Measurements from ENCODE around the gene EEF1AKMT4. TPM values are rescaled to one million over a fixed set of nuclear protein-coding genes. Genes with fewer than 3 reads are reported as not detected.

The EEF1AKMT4 gene
- total RNA-seq, 1 donor from 2014 or later = 2.7 TPM

- DNase-seq = no peak
- ATAC-seq = no peak
- TF ChIP-seq, protein P1, sequence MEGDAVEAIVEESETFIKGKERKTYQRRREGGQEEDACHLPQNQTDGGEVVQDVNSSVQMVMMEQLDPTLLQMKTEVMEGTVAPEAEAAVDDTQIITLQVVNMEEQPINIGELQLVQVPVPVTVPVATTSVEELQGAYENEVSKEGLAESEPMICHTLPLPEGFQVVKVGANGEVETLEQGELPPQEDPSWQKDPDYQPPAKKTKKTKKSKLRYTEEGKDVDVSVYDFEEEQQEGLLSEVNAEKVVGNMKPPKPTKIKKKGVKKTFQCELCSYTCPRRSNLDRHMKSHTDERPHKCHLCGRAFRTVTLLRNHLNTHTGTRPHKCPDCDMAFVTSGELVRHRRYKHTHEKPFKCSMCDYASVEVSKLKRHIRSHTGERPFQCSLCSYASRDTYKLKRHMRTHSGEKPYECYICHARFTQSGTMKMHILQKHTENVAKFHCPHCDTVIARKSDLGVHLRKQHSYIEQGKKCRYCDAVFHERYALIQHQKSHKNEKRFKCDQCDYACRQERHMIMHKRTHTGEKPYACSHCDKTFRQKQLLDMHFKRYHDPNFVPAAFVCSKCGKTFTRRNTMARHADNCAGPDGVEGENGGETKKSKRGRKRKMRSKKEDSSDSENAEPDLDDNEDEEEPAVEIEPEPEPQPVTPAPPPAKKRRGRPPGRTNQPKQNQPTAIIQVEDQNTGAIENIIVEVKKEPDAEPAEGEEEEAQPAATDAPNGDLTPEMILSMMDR (IDR thresholded peaks at IDR 0.05) = no peak
- no peaks in the 10 kb centered on the region for H3K4me1 ChIP-seq
- H3K4me3 ChIP-seq = no peak overlapping the region
- H3K9me3 ChIP-seq = no peaks in the 10 kb centered on the region
- intact Hi-C loops (cut with DNase I) = no loop called here
- H3K36me3 ChIP-seq = no peaks in the 10 kb centered on the region
- peaks cover 11% of the 10 kb centered on the region for H3K27me3 ChIP-seq
- no peak overlapping the region for H3K27ac ChIP-seq
Measured at GRCh38 chr3:184236636-184237035, 12.8 kb upstream of the EEF1AKMT4 start.

- DNase-seq = no peak
- intact Hi-C loops (cut with DNase I) = no loop called here
- H3K27me3 ChIP-seq = peaks cover 5% of the 10 kb centered on the region
- H3K4me3 ChIP-seq = no peak overlapping the region
- no peak overlapping the region for H3K27ac ChIP-seq
- TF ChIP-seq, protein P1 (IDR thresholded peaks at IDR 0.05) = no peak
- no peaks in the 10 kb centered on the region for H3K4me1 ChIP-seq
- H3K9me3 ChIP-seq = no peaks in the 10 kb centered on the region
- no peak for ATAC-seq
- H3K36me3 ChIP-seq = peaks cover 2% of the 10 kb centered on the region
Measured at GRCh38 chr3:184237211-184237610, 12.3 kb upstream of the EEF1AKMT4 start.

- peaks cover 8% of the 10 kb centered on the region for H3K36me3 ChIP-seq
- H3K27ac ChIP-seq = no peak overlapping the region
- DNase-seq (no peak), ATAC-seq (no peak)
- no peaks in the 10 kb centered on the region for H3K9me3 ChIP-seq
- intact Hi-C loops (cut with DNase I) = no loop called here
- H3K27me3 ChIP-seq = peaks cover 1% of the 10 kb centered on the region
- no peak overlapping the region for H3K4me3 ChIP-seq
- TF ChIP-seq, protein P1 (IDR thresholded peaks at IDR 0.05) = no peak
- H3K4me1 ChIP-seq = no peaks in the 10 kb centered on the region
Measured at GRCh38 chr3:184237807-184238206, 11.7 kb upstream of the EEF1AKMT4 start.

GRCh38 chr3:184238246-184238818, 11.1 kb upstream of the EEF1AKMT4 start:
- Histone ChIP-seq H3K27ac (no peak overlapping the region), H3K27me3 (no peaks in the 10 kb centered on the region), H3K36me3 (peaks cover 13% of the 10 kb centered on the region), H3K4me3 (no peak overlapping the region), H3K9me3 (no peaks in the 10 kb centered on the region), H3K4me1 (no peaks in the 10 kb centered on the region)
- ATAC-seq = no peak
- no peak for DNase-seq
- TF ChIP-seq, protein P1 (IDR thresholded peaks at IDR 0.05) = no peak
- intact Hi-C loops (cut with DNase I) = no loop called here

DNA sequence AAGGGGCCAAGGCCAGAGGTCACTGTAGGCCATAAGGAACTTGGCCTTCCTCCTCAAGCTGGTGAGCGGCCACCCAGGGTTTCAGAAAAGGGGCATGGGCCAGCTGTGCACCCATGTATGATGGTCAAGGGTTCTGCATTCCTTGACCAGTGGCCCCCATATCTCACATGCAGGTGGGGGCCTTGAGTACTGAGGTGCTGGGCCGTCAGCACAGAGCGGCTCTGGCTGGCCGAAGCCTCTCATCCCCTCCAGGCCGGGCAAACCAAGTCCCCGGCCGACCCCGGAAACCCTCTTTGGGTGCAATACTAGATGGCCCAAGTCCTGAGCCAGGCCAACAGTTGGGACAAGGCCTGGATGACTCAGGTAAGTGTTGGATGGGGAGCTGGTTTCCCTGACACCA, 10.3 kb upstream of the EEF1AKMT4 start:
- H3K4me1 ChIP-seq = no peaks in the 10 kb centered on the region
- no peaks in the 10 kb centered on the region for H3K27me3 ChIP-seq
- no peak overlapping the region for H3K4me3 ChIP-seq
- H3K36me3 ChIP-seq = peaks cover 22% of the 10 kb centered on the region
- H3K9me3 ChIP-seq = no peaks in the 10 kb centered on the region
- TF ChIP-seq, protein P1 (IDR thresholded peaks at IDR 0.05) = no peak
- ATAC-seq (no peak), DNase-seq (no peak)
- no peak overlapping the region for H3K27ac ChIP-seq
- intact Hi-C loops (cut with DNase I) = no loop called here

DNA sequence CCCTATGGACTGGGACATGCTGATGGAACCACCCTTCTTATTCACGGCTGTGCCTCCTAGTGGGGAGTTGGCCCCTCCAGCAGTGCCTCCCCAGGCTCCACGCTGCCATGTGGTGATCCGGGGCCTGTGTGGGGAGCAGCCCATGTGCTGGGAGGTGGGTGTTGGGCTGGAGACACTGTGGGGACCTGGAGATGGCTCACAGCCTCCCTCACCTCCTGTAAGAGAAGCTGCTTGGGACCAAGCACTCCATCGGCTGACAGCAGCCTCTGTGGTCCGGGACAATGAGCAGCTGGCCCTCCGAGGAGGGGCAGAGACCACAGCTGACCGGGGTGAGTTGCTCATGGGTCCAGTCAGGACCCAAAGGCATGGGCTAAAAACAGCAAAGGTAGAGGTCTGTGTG, 9.8 kb upstream of the EEF1AKMT4 start:
- intact Hi-C loops (cut with DNase I) = loop anchor here (10.0 kb wide), 1 partner anchor 95 kb away; no protein-coding TSS in a partner anchor
- ATAC-seq (no peak), DNase-seq (no peak)
- Histone ChIP-seq H3K36me3 (peaks cover 27% of the 10 kb centered on the region), H3K9me3 (no peaks in the 10 kb centered on the region), H3K4me3 (no peak overlapping the region), H3K27ac (no peak overlapping the region), H3K4me1 (no peaks in the 10 kb centered on the region), H3K27me3 (no peaks in the 10 kb centered on the region)
- TF ChIP-seq, protein P1 (IDR thresholded peaks at IDR 0.05) = no peak

Measured in upper lobe of right lung (tissue), 1 donor.